D721Med (cell line): ENCODE data around the gene CHFR.
"Not testable (repeated sequence)": the region's sequence is repeated elsewhere in the genome, so short reads cannot be mapped to it uniquely, and the experiment has no call there.

ENCODE experiments used
- DNase-seq: peaks from one replicate; pipeline ENCODE4 v3.0.0; 2011; ENCODE audit warnings: low spot score; ENCODE audit not compliant: insufficient read length
- FAIRE-seq: peaks from 2 replicates; lab custom pipeline; 2011; peaks lifted over from hg19 to GRCh38; lab: Jason Lieb, UNC
- CTCF ChIP-seq: IDR thresholded peaks from 2 replicates; pipeline ENCODE4 v1.5.1; 2012; ENCODE audit warnings: mild to moderate bottlenecking, control low read depth; ENCODE audit not compliant: insufficient read depth; ENCODE audit errors: missing control alignments

Gene CHFR

GRCh38 chr12:132858718-132859266 lies 28.6 kb downstream of the CHFR start:
- no peak for DNase-seq
- no peak for FAIRE-seq
- TF ChIP-seq CTCF = no peak

DNA sequence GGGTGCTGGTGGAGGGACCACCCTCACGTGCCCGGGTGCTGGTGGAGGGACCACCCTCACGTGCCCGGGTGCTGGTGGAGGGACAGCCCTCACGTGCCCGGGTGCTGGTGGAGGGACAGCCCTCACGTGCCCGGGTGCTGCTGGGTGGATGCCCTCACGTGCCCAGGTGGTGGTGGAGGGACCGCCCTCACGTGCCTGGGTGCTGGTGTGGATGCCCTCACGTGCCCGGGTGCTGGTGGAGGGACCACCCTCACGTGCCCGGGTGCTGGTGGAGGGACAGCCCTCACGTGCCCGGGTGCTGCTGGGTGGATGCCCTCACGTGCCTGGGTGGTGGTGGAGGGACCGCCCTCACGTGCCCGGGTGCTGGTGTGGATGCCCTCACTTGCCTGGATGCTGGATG lies 30.4 kb downstream of the CHFR start:
- not testable (repeated sequence) for DNase-seq, FAIRE-seq

DNA sequence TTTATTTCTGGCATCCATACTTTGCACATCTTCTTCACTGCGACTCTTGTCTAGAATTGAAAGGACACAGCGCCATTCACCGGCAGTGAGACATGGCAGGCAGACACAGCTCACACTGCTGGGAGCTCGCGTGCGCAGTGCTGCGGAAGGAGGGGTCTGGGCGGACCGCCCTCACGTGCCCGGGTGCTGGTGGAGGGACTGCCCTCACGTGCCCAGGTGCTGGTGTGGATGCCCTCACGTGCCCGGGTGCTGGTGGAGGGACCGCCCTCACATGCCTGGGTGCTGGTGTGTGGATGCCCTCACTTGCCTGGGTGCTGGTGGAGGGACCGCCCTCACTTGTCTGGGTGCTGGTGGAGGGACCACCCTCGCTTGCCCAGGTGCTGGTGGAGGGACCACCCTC lies 30.8 kb downstream of the CHFR start:
- FAIRE-seq (no peak), DNase-seq (no peak)
- no peak for TF ChIP-seq CTCF

- DNase-seq, FAIRE-seq: not testable (repeated sequence)
Measured at GRCh38 chr12:132855211-132855610, 32.2 kb downstream of the CHFR start.

GRCh38 chr12:132853285-132854092 lies 33.9 kb downstream of the CHFR start:
- FAIRE-seq = no peak
- no peak for TF ChIP-seq CTCF
- DNase-seq = no peak

- no peak for FAIRE-seq
- TF ChIP-seq CTCF = no peak
- no peak for DNase-seq
Measured at GRCh38 chr12:132852496-132852895, 34.9 kb downstream of the CHFR start.

DNA sequence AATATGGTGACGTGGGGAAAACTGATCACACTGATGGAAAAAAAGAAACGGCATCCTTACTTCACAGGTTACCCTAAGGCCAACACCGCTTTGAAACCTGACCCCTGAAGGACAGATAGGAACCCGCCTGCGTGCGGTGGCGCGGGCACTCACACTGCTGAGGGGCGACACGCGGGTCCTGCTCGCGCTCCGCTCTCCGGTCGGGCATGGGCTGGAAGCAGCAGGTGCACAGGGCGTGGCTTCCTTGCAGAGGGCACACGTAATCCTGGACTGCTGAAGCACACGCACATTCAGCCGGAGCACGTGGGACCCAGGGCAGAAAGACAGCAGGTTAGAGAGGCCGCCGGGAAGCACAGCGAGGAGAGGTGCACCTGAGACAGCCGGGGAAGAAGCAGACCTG lies 35.9 kb downstream of the CHFR start:
- no peak for DNase-seq

More for the DNA sequence above, 35.9 kb downstream of the CHFR start:
- TF ChIP-seq CTCF = no peak
- FAIRE-seq = no peak
